K562 (cell line): ENCODE data around the gene LHPP. TPM values are rescaled to one million over a fixed set of nuclear protein-coding genes. Genes with fewer than 3 reads are reported as not detected.

Source experiments
- ARID3B ChIP-seq: fragments of 250-450 bp; sonication (Bioruptor Pico); IDR thresholded peaks from 2 replicates; pipeline ENCODE4 v1.4.0; 2020; ENCODE audit warnings: borderline replicate concordance
- ATF2 ChIP-seq: sonication (generic); formaldehyde crosslinking; IDR thresholded peaks from 2 replicates; pipeline ENCODE4 v1.8.1; 2022; ENCODE audit warnings: missing genetic modification reagents
- ATF7 ChIP-seq: fragments of 450-650 bp; IDR thresholded peaks from 2 replicates; pipeline ENCODE4 v1.7.1; 2014; ENCODE audit warnings: mild to moderate bottlenecking, moderate library complexity
- CBX8 ChIP-seq: fragments of 200-600 bp; sonication (generic); IDR thresholded peaks from 2 replicates; pipeline ENCODE4 v1.6.1; 2012; ENCODE audit warnings: borderline replicate concordance, mixed run types, low read depth, mild to moderate bottlenecking, moderate library complexity, mixed read lengths, low read length, control low read depth, inconsistent platforms; ENCODE audit not compliant: poor library complexity, severe bottlenecking; ENCODE audit errors: extremely low read depth
- DLX4 ChIP-seq: fragments of 250-450 bp; sonication (Bioruptor Pico); IDR thresholded peaks from 2 replicates; pipeline ENCODE4 v1.6.1; 2021; ENCODE audit warnings: mild to moderate bottlenecking
- FOXM1 ChIP-seq, 2 experiments: fragments of 450-650 bp in 1 of 2; sonication (generic) in 1 of 2; formaldehyde crosslinking in 1 of 2; IDR thresholded peaks; 2 replicates each; pipeline versions ENCODE4 v1.6.1 to v1.9.0; 2017 to 2022; ENCODE audit warnings: low read depth in 2 of 2, mild to moderate bottlenecking in 2 of 2, missing genetic modification reagents in 1 of 2, moderate library complexity in 1 of 2
- MLLT1 ChIP-seq, 2 experiments: fragments of 450-650 bp; IDR thresholded peaks; 2 replicates each; pipeline ENCODE4 v1.6.1; 2016
- NR3C1 ChIP-seq: sonication (generic); formaldehyde crosslinking; IDR thresholded peaks from 2 replicates; pipeline ENCODE4 v1.8.1; 2022; ENCODE audit warnings: missing genetic modification reagents
- PHTF2 ChIP-seq: fragments of 250-450 bp; sonication (Bioruptor Pico); IDR thresholded peaks from 2 replicates; pipeline ENCODE4 v1.5.0; 2021; ENCODE audit warnings: mild to moderate bottlenecking
- PRPF4 ChIP-seq: fragments of 200-400 bp; formaldehyde crosslinking; IDR thresholded peaks from one replicate; pipeline ENCODE4 v1.6.1; 2017; ENCODE audit warnings: low read length, low read depth, mild to moderate bottlenecking; ENCODE audit not compliant: insufficient read depth, poor library complexity, severe bottlenecking
- PYGO2 ChIP-seq: fragments of 450-650 bp; IDR thresholded peaks from 2 replicates; pipeline ENCODE4 v1.6.1; 2016; ENCODE audit warnings: mild to moderate bottlenecking, missing genetic modification characterization, moderate library complexity, missing compliant biosample characterization
- RBM39 ChIP-seq: fragments of 200-400 bp; formaldehyde crosslinking; optimal IDR thresholded peaks from 2 replicates; pipeline ENCODE3; 2018; ENCODE audit warnings: low read depth, low read length
- RCOR1 ChIP-seq, 2 experiments: IDR thresholded peaks; 2 replicates each; pipeline ENCODE4 v1.6.1; 2012; ENCODE audit warnings: low read depth in 2 of 2, low read length in 2 of 2, borderline replicate concordance in 1 of 2, improper control_type of control experiment in 1 of 2
- RFX7 ChIP-seq: fragments of 250-450 bp; sonication (Bioruptor Pico); IDR thresholded peaks from 2 replicates; pipeline ENCODE4 v1.5.1; 2021; ENCODE audit warnings: mild to moderate bottlenecking
- SMAD2 ChIP-seq: fragments of 150-350 bp; IDR thresholded peaks from 2 replicates; pipeline ENCODE4 v1.6.1; 2014; ENCODE audit warnings: low read depth, mild to moderate bottlenecking, low read length
- SNAPC5 ChIP-seq: fragments of 250-450 bp; sonication (Bioruptor Pico); IDR thresholded peaks from 2 replicates; pipeline ENCODE4 v1.8.0; 2021; ENCODE audit warnings: moderate library complexity, mild to moderate bottlenecking, inconsistent platforms
- TCF3 ChIP-seq: sonication (generic); formaldehyde crosslinking; IDR thresholded peaks from 2 replicates; pipeline ENCODE4 v1.4.0; 2020; ENCODE audit warnings: mild to moderate bottlenecking, missing genetic modification reagents
- TEAD1 ChIP-seq, 2 experiments: fragments of 450-650 bp in 1 of 2; sonication (generic) in 1 of 2; formaldehyde crosslinking; IDR thresholded peaks; 2 replicates each; pipeline versions ENCODE4 v1.4.0 to v1.8.0; 2020 to 2022; ENCODE audit warnings: mild to moderate bottlenecking in 2 of 2, missing genetic modification reagents in 1 of 2
- TSC22D4 ChIP-seq: fragments of 450-650 bp; IDR thresholded peaks from 2 replicates; pipeline ENCODE4 v1.6.1; 2016; ENCODE audit warnings: missing genetic modification characterization, missing biosample characterization, control low read depth
- ZC3H11A ChIP-seq: IDR thresholded peaks from 2 replicates; pipeline ENCODE4 v1.6.1; 2012; ENCODE audit warnings: low read depth, low read length, improper control_type of control experiment
- ZC3H8 ChIP-seq: fragments of 450-650 bp; IDR thresholded peaks from 2 replicates; pipeline ENCODE4 v1.6.1; 2017
- ZFP30 ChIP-seq: fragments of 250-450 bp; sonication (Bioruptor Pico); IDR thresholded peaks from 2 replicates; pipeline ENCODE4 v1.8.0; 2022; ENCODE audit warnings: moderate library complexity, mild to moderate bottlenecking, inconsistent platforms, borderline replicate concordance
- ZNF347 ChIP-seq: fragments of 450-650 bp; formaldehyde crosslinking; IDR thresholded peaks from 2 replicates; pipeline ENCODE4 v1.4.0; 2020; ENCODE audit warnings: low read depth, mild to moderate bottlenecking, moderate library complexity
- polyA plus RNA-seq, 8 experiments: library from polyadenylated mRNA; depleted of rRNA in 4 of 8; stranded (reverse) in 5 of 8; unstranded in 3 of 8; fragments of >200 nt; fragmentation: Nextera tagmentation in 2 of 8; fragmentation: Illumina TruSeq in 1 of 8; extraction: Ambion mirVana in 2 of 8; extraction: Trizol in 1 of 8; gene quantifications; 2 replicates each; pipeline versions ENCODE4 v1.2.1 to v1.2.3, GENCODE V29; 2011 to 2014; ENCODE audit warnings: inconsistent platforms in 1 of 8, missing spikeins in 1 of 8
- total RNA-seq, 7 experiments: library from RNA; depleted of rRNA in 6 of 7; stranded (reverse); fragments of >200 nt in 6 of 7; fragmentation: Illumina TruSeq in 2 of 7; extraction: Trizol in 2 of 7; gene quantifications; 2 replicates each; pipeline versions ENCODE4 v1.2.1 to v1.2.3, GENCODE V29; 2011 to 2021; ENCODE audit warnings: low replicate concordance in 1 of 7

The LHPP gene
- total and polyA plus RNA-seq, 9 of the 15 experiments (the other 6 are each of a cell fraction or from before 2014, with no cell fraction given) = 0.34 to 7.4 (median 3.0) TPM

- no peak for TF ChIP-seq SMAD2
- TF ChIP-seq ZFP30 (CRISPR knock-in tag) = no peak
- TF ChIP-seq FOXM1 (IDR thresholded peaks at IDR 0.05; ENCODE audit: low read depth) = peak; percentile 56; the same call in 1 of the 2 replicates
- no peak for TF ChIP-seq FOXM1 (CRISPR knock-in tag; IDR thresholded peaks at IDR 0.05; ENCODE audit: low read depth)
- TF ChIP-seq NR3C1 (CRISPR knock-in tag) = no peak
- TF ChIP-seq ATF7 = peak; percentile 91
- TF ChIP-seq TSC22D4 (tag) = no peak
- TF ChIP-seq RCOR1 (IDR thresholded peaks at IDR 0.05; ENCODE audit: borderline replicate concordance in 1 of 2, low read depth in 2 of 2, low read length in 2 of 2) = 0 out of 4 replicates have a peak, but pooled peaks of 1 of the 2 experiments have one; percentile 74
- no peak for TF ChIP-seq RFX7 (CRISPR knock-in tag)
- TF ChIP-seq ZC3H8 = no peak
- TF ChIP-seq SNAPC5 (CRISPR knock-in tag) = no peak
- no peak for TF ChIP-seq CBX8
- TF ChIP-seq MLLT1 (IDR thresholded peaks at IDR 0.05) = no peak
- no peak for TF ChIP-seq ZC3H11A
- TF ChIP-seq DLX4 (CRISPR knock-in tag) = no peak
- no peak for TF ChIP-seq ARID3B (CRISPR knock-in tag)
- no peak for TF ChIP-seq PRPF4
- no peak for TF ChIP-seq PHTF2 (CRISPR knock-in tag)
- TF ChIP-seq PYGO2 (tag) = no peak
- no peak; the same call in 1 of the 2 replicates for TF ChIP-seq ATF2
- TF ChIP-seq ZNF347 (CRISPR knock-in tag) = no peak
- TF ChIP-seq TEAD1 (CRISPR knock-in tag; IDR thresholded peaks at IDR 0.05) = no peak
- peak; percentile 96 for TF ChIP-seq TCF3 (CRISPR knock-in tag)
- TF ChIP-seq RBM39 = no peak
These were observed 127.3 kb downstream of the LHPP start (continued) for GRCh38 chr10:124588736-124589490.
